ENCODE data around the gene NOS1AP. TPM values are rescaled to one million over a fixed set of nuclear protein-coding genes. Genes with fewer than 3 reads are reported as not detected.
"Not testable (repeated sequence)": the region's sequence is repeated elsewhere in the genome, so short reads cannot be mapped to it uniquely, and the experiment has no call there.

The NOS1AP gene
- total RNA-seq, 1 donor from 2014 or later, result 4.1 TPM

GRCh38 chr1:162195567-162195966, 126.1 kb downstream of the NOS1AP start:
- DNase-seq, result no peak

DNA sequence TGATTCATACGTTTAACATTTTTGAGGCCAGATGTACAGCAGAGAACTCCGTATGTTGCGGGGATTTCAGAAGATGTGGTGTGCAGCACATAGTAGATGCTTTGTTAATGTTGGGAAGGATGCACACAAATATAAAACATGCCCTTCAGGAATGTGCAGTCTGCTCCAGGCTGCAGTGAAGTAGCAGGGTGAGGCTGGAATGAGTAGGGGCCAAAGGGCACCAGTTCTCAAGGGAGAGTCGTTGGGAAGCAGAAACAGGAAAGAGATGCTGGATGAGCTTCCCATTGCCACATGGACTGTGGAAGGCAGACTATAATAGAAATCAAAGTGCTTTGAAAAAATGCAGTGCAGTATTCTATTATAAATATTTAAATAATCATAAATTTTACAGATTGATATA, 126.9 kb downstream of the NOS1AP start:
- no peak for DNase-seq

DNA sequence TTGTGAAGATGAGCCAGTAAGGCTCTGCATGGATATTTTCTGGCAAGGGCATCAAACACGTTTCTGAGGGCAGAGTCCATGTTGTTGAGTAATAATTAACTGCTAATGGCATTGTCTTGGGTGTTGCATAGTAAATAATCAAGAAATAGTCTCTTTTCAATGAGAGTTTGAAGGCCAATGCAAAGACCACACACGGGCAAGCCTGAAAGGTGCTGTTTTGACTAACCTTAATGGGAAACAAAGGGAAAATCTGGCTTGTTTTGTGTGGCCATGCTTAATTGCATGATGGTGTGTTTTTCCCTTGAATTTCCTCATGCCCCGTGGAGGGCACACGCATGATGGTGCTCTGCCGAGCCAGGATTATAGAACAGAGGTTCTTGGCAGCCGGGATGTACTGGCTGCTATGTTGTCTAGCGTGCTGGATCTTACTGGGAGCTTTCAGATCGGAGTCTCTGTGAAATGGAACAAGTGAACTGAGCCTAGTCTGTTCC, 127.6 kb downstream of the NOS1AP start:
- no peak for DNase-seq

DNA sequence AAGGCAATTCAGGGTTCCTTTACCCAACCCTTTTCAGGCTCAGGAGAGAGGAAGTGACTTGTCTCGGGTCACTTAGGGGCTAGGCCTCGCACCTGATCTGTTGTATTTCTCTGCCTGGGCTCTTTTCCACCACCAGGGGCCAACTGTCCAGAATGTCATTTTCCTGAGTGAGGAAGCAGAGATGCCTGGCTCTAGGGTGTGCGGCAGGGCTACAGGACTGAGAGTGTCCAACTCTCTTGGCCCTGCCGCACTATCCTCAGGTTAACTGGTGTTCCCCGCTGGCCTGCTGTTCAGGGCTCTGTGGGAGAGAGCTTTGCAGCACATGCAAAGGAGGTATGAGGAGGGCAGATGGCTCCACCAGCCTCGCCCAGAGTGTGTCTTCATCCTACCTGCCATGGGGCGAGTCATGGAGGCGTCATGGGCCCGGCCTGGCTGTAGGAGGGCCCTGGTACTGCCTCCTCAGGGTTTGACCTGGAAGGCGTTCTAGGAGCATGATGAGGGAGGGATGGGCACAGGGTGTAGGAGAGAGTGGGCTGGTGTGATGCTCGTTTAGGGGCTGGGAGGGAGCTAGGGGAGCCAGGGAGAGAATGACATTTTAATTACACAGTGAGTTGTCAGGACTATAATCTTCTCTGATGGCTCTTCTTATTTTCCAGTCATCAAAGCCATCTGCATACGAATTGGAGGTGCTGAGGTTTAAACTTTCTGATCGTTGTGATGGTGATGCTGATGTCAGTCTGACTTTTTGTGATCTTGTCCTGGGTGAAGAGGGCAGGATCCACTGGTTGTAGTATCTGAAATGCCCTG, 128.3 kb downstream of the NOS1AP start:
- no peak for DNase-seq

DNA sequence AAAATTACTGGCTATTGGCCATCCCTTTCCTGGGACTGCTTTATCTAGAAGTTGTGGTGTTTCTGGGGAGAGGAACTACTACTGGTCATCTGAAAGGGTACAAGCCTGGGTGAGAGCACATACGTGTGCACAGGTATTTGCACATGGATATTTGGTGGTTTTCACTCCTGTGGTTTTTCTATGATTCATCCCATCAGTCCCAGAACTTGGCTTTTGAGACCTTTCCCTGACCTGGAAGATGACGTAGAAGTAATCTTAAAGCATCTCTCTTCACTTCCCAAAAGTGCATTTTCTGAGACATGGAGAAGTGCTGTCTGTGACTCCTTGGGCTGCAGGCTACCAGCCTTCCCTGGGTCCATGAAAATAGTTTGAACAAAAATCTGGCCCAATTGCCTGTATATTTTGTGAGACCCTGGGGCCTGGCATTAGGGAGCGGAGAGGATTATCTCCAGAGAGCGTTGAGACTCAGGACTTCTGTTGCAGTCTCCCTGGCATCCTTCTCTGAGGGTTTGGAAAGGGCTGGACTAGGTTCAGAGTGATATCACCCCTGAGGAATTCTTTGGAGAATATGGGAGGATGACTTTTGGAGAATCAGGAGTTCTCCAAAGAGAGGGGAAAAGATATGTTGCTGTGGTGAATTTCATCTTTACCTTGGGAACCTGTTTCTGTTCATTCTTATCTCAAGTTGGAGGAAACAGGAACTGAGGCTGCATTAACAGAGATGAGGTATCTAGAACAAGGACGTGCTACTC, 130.8 kb downstream of the NOS1AP start:
- DNase-seq, result no peak

- DNase-seq, result not testable (repeated sequence)
Observed at GRCh38 chr1:162201062-162201461, 131.6 kb downstream of the NOS1AP start.

GRCh38 chr1:162204129-162204822, 134.8 kb downstream of the NOS1AP start:
- no peak for DNase-seq

DNA sequence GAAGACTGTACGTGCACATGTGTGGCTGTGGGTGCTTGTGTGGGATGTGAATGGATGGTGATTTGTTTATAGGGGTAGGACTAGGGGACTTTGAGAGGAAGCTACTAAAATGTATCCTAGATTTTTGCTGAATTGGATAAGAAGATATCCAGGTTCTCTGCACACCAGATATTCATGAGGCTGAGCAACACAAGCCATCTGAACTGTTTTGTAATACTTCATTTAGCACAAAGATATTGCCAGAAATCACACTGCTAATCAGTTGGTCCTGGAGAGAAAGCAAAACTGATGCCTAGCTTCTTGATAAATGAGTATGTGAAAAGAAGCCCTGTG, 135.3 kb downstream of the NOS1AP start:
- no peak for DNase-seq

DNA sequence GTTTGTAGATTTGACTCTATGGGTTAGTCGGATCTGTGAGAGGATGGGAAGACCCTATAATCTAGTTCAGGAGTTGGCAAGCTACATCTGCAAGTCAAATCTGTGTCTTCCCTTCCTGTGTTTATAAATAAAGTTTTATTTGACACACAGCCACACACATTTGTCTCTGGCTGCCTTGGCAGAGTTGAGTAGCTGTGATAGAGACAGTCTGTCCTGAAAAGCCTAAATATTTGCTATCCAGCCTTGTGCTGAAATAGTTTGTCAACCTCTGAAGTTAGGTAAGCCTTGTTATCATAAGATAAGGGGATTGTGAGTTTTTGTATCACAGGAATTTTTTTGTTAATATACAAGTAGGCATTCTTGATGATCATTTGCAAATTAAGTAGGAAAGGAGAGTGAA, 136.8 kb downstream of the NOS1AP start:
- no peak for DNase-seq

GRCh38 chr1:162206749-162207635, 137.5 kb downstream of the NOS1AP start:
- no peak for DNase-seq

DNA sequence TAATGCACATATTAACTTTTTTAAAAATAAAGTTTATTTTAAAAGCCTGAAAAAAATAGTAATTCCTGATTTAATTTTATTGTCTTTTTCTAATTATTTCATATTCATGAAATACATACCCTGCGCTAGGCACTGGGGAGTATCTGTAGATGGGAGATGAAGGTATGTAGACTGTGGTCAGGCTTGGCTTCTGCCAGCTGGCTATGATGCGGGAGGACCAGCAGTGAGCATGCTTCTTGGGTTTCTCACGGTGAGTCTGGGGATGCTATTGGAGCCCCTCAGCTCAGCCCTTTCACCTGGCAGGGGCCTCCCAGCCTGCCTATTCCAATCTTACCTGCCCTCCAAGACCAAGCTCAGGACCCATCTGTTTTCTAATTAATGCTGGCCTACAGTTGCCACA, 138.4 kb downstream of the NOS1AP start:
- no peak for DNase-seq

- DNase-seq, result no peak
Observed at GRCh38 chr1:162210196-162210595, 140.7 kb downstream of the NOS1AP start.

GRCh38 chr1:162212713-162213112, 143.2 kb downstream of the NOS1AP start:
- no peak for DNase-seq

DNA sequence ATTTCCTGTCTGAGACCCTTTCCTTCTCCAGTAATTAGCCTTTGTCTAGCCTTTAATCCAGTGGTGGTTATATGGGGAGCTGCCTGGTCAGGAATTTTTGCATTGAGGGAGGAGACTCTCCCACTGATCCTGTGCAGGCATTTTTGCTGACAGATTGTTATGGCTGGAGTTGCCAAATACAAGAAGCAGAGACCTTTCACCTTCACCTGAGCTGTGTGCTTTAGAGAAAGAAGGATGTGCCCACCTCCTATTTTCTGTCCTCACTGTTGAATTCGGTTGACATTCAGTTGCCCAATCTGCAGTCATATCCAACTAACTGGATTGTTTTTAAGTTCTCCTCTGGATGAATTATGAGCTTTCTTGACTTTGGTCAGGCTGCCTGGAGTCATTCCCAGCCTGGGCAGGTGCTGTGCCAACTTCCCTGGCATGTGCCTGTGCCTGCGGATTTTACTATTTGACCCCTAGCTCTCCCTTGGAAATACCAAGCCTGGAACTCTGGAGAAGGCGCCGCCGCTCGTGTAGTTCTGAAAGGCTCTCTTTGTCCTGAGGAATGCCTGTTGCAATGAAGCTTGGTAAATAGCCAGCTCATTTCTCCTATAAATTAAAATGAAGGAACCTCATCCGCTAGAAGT, 143.9 kb downstream of the NOS1AP start:
- no peak for DNase-seq

DNA sequence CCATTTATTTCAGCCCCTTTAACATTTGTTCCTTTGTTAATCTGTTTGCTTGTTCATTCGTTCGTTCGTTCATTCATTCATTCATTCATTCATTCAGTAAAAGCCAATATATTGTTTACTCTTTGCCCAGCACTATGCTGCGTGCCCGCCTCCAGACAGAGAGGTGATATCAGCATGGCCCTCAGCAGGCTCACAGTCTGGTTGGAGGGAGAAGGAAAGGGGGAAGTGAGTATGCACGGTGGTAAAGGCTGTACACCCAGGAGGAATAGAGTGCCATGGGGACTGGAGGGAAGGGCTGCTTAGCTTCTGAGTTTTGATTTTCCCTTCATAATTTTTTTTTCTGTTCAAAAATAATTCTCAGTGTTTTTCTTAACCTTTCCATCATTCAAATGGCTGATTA, 144.7 kb downstream of the NOS1AP start:
- DNase-seq, result no peak

GRCh38 chr1:162215902-162216301, 146.4 kb downstream of the NOS1AP start:
- no peak for DNase-seq

DNA sequence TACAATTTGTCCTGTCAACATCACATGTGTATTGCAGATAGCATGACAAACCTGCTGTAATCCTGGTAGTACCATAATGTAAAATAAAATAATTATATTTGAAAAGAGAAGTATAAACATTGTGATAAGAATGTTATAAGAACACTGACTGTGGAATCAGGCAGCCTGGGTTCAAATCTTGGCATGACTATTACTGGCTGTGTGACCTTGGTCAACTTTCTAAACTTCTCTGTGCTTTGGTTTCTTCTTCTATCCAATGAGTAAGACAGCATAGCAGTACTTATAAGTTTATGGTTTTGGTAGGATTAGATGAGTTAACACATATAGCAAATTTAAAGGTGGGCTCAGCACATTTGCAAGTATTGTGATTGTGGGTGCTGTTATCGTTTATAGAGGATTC, 147.1 kb downstream of the NOS1AP start:
- no peak for DNase-seq

DNA sequence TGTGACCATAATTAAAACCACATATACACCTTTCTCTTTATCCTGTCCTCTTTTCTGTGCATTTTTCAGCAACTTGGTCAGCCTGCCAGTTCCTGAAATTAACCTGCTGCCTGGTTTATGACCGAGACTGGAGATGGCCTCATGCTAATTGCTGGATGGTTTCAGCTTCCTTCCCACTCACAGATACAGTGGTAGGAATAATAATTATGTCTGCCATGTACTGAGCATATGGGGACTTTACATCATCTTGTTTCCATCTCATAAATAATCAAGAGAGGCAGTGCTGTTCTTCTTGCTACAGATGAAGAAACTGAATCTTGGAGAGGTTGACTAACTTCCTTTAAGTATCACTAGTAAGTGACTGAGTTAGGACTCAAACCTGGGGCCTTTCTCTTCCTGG, 148.2 kb downstream of the NOS1AP start:
- no peak for DNase-seq

GRCh38 chr1:162218546-162218945, 149.1 kb downstream of the NOS1AP start:
- DNase-seq, result no peak

GRCh38 chr1:162218975-162219374, 149.5 kb downstream of the NOS1AP start:
- no peak for DNase-seq

GRCh38 chr1:162219461-162219860, 150.0 kb downstream of the NOS1AP start:
- no peak for DNase-seq
